NCI-H526 treated with DMSO at 0.1 percent for 48 hours (cell line): ENCODE measurements around the gene EID3.
"Not testable (repeated sequence)": the region's sequence is repeated elsewhere in the genome, so short reads cannot be mapped to it uniquely, and the experiment has no call there.

Experiments used
- DNase-seq: peaks from one replicate; lab custom pipeline; 2025; lab: John Stamatoyannopoulos, UW

The EID3 gene

DNA sequence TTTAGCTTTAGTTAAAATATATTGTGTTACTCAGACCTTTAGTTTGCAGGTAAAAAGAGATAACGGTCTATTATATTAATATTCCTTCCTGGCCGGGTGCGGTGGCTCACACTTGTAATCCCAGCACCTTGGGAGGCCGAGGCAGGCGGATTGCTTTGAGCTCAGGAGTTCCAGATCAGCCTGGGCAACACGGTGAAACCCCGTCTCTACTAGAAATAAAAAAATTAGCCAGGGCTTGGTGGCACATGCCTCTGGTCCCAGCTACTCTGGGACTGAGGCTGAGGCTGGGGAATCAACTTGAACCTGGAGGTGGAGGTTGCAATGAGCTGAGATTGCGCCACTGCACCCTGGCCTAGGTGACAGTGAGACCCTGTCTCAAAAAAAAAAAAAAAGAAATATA lies 13.2 kb upstream of the EID3 start:
- DNase-seq: no peak

DNA sequence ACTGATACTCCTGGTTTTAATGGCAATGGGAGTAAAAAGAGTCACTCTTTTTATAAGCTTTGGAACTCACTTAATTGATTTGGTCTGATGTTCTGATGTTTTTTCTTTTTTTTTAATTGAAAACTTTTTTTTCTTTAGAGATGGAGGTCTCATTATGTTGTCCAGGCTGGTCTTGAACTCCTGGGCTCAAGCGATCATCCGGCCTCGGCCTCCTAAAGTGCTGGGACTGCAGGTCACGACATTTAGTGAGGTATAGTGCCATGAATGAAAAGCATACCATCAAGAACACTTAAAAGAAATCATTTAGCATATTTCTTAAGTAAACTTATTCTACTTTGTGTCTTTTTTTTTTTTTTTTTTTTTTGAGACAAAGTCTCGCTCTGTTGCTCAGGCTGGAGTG lies 12.7 kb upstream of the EID3 start:
- no peak for DNase-seq

DNA sequence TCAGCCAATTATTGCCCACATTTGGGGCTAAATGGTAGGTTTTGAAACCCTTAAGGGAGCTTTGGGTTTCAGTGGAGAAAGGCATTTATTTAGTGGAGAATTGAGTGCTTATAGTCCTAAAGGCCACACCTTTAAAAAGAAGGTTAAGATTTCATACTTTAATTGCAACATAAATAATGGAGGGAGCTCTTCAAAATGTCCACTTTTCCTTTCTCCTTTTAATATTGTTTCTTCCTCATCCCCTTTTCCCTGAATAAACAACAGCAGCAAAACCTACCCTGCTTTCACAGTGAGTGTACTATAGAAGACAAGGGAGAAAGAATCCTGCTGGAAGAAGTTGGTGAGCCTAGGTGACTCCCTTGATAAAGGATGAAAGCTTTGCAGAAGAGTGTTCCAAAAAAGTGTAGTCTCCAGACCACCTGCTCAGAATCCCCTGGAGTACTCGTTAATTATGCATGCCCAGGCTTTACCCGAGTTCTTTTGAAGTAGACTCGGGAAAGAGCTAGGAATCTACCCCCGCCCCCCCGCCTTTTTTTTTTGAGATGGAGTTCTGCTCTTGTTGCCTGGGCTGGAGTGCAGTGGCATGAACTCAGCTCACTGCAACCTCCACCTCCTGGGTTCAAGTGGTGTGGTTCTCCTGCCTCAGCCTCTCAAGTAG lies 11.5 kb upstream of the EID3 start:
- DNase-seq: no peak

DNA sequence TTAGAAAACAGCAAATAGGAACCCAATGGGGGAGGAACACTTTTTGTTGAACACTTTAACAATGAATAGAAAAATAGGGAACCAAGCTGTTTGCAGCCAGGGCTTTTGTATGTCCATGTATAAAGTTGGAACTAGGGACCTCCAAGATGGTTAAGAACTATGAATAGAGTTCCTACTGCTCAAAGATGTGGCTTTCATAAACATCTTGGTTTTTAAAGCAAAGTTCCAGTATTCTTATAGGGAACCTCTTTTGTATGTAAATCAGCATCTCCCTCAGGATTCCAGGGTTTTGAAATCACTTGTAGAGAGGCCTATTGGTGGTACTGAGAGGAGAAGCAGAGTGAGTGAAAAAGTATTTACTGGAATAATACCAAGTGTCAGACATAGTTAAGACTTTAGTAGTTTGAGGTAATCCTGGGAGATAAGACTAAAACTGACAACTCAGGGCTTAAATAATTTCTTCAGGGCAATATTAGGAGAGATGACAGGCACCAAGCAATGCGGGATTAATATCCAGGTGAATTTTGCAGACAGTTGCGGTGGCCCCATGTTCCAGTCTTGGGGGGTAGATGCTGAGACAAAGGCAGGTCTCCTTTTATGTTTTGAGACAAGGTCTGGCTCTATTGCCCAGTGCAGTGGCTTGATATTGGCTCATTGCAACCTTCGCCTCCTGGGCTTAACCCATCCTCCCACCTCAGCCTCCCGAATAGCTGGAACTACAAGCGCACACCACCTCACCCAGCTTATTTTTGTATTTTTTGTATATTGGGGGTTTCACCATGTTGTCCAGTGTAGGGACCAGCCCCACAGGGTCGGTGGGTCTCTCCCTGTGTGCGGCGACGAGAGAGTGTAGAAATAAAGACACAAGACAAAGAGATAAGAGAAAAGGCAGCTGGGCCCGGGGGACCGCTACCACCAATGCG lies 10.4 kb upstream of the EID3 start:
- DNase-seq: no peak

DNA sequence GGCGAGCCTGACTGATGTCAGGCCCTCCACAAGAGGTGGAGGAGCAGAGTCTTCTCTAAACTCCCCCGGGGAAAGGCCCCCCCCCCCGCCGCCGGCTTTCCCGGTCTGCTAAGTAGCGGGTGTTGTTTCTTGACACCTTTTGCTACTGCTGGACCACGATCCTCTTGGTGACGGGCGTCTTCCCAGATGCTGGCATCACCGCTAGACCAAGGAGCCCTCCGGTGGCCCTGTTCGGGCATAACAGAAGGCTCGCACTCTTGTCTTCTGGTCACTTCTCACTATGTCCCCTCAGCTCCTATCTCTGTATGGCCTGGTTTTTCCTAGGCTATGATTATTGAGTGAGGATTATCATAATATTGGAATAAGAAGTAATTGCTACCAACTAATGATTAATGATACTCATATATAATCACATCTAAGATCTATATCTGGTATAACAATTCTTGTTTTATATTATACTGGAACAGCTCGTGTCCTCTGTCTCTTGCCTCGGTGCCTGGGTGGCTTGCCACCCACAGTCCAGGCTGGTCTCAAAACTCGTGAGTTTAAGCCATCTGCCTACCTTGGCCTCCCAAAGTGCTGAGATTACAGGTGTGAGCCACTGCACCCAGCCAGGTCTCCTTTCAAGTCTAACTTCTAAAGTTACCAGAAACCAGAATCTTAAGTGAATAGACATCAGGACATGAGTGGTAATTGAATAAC lies 9.2 kb upstream of the EID3 start:
- not testable (repeated sequence) for DNase-seq

DNA sequence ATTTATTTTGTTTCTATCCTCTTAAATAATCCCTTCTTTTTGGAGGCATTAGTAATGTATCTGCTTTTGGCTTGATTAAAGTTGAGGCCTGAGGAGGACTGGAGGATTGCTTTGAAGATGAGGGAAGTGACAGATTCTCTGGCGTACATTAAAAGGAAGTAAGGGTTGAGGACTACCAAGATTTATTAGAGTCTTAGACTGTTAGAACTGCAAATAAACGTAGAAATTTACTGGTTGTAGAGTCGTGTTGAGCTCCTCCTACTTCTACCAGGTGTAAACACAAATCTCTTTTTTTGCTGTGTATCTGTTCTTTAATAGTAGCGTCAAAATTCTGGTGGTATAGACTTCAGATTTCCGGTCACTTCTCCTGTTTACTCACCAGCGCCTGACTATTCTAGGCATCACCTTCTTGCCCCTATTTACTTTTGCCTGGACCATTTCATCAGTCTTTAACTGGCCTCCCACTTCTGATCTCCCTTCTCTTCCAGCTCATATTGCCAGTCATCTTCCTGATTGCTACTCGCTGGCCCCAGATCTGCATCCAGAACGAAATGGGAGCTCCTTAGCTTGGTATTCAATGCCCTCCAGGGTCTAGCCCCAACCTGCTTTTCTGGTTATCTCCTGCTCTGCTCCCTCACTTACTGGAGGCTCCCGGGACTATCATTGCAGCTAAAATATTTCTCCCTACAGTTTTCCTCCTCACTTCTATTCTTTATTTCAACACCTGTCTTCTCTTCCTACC lies 8.4 kb upstream of the EID3 start:
- DNase-seq: no peak

DNA sequence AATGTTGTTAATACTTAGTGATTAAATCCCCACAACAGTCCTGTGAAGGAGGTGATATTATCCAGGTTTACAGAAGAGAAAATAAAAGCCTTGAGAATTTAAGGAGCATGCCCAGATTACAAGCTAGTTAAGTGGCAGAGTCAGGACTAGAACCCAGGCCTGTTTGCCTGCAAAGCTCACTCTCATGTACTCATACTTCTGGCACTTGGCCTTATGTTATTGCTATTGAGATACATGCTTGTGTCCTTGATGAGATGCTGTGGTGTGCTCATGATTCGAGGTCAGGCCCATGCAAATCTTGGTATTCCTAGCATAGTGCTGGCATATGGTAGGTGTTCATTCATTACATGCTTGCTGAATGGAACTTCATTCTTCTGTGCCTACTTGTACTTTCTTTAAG lies 7.6 kb upstream of the EID3 start:
- no peak for DNase-seq

DNA sequence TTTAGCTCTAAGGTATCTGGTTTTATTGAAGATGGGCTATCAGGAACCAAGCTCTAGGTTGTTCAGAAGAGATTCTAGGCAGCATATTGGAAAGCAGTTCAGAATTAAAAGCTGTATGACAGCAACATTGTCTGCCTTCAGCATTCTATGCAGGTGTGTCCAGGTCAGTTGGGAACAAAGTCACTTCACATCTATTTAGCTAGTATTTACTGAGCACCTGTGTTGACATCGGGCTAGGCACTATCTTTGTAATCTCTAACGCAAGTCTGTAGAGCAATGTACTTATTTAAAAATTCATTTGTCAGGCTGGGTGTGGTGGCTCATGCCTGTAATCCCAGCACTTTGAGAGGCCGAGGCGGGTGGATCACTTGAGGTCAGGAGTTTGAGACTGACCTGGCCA lies 6.8 kb upstream of the EID3 start:
- no peak for DNase-seq

DNA sequence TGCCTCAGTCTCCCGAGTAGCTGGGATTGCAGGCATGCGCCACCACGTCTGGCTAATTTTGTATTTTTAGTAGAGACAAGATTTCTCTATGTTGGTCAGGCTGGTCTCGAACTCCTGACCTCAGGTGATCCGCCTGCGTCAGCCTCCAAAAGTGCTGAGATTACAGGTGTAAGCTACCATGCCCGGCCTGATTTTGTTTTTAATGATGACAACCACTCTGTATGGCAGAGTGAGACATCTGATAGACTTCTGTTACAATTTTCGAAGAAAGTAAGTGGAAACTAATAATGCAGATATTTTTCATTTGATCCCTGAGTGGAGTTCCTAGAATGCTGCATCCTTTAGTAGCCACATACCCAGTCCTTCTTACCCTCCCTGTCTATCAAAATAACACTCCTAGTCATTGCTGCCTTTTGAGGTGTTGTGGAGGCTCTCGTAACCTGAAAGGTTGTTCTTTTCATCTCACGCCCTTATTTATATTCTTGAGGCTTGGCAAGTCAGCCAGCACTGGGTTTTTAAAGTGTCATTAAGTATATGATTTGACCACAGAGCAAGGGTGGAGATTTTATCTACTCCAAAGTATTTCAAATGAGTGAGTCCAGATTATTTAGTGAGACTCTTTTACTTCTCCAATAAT lies 5.9 kb upstream of the EID3 start:
- DNase-seq: no peak

DNA sequence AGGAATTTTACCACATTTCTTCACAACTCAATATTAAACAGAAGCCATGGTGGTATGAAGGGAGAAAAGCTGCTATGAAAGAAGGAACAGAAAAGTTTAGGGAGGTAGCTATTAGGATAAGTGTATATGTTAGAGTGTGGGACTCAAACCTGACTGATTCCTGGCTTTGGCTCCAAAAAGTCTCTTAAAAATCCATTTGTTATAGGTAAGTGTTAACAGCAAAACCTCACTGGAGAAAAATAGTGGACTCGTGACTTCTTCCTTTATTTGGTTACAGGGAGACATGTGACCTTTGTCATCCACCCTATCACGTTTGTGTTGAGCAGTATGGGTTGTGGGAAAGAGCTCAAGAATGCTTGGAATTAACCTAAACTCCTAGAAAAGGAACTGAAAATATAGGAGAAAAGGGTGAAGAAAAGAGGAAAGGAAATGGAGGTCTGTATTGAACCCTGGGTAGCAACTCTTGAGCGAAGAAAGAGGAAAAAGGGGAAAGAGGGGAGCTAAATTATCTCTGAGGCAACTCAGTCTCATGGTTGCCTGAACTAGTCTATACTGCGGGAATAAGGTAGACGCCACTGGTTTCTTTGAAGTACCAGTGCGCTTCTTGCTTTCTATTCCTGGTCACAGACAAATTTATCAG lies 3.6 kb upstream of the EID3 start:
- DNase-seq: no peak

DNA sequence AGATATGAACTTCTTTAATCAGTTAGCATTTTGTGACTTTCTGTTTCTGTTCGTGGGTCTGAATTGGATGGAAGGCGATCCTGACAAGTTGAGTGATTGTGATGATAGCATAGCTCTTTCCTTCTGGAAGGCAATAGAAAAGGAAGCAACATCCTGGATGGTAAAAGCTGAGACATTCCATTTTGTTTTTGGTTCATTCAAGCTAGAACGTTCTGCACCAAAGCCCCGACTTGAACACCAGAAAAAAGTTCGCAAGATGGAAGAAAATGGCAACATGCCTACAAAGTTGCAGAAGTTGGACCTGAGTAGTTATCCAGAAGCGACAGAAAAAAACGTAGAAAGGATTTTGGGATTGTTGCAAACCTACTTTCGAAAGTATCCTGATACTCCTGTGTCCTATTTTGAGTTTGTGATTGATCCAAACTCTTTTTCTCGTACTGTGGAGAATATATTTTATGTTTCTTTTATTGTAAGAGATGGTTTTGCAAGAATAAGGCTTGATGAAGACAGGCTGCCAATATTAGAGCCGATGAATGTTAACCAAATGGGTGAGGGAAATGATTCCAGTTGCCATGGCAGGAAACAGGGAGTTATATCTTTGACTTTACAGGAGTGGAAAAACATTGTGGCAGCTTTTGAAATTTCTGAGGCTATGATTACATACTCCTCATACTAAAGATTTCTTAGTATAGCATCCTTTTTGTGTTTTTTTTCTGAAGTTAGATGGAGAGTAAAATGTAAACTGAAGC lies 896 bp downstream of the EID3 start:
- no peak for DNase-seq

DNA sequence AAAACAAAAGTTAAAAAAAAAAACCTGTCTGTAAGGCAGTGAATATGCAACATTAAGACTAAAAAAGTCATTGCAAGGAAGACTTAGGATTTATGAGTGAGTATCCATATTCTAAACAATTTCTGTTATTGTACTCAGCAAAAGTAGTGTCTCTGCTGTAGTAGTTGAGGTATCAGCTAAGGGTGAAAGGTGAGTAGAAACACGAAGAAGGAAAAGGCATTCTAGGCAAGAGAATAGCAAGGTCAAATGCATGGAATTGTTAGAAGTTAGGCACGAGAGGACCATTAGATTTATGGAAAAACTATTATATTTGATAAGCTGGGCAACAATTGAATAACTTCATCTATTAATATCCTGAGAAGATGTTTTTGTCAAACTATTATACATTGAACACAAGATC lies 1.8 kb downstream of the EID3 start:
- DNase-seq: no peak

DNA sequence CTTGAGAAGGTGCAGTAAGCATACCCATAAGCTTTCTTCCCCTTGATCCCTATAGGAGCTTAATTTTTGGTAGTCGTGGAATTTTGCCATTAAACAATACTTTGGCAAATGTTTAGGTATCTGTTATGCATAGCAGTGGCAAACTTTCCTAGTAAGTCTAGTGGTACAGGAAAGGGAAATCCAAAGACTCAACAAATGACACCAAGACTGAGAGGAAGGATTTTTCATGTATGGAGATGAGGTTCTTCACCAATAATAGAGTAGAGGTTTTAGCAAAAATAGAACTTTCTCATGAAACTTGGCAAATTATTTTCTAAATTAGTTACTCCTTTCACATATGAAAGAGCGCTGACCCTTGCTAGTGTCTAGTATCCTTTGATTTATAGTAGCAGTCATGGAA lies 2.8 kb downstream of the EID3 start:
- DNase-seq: no peak

DNA sequence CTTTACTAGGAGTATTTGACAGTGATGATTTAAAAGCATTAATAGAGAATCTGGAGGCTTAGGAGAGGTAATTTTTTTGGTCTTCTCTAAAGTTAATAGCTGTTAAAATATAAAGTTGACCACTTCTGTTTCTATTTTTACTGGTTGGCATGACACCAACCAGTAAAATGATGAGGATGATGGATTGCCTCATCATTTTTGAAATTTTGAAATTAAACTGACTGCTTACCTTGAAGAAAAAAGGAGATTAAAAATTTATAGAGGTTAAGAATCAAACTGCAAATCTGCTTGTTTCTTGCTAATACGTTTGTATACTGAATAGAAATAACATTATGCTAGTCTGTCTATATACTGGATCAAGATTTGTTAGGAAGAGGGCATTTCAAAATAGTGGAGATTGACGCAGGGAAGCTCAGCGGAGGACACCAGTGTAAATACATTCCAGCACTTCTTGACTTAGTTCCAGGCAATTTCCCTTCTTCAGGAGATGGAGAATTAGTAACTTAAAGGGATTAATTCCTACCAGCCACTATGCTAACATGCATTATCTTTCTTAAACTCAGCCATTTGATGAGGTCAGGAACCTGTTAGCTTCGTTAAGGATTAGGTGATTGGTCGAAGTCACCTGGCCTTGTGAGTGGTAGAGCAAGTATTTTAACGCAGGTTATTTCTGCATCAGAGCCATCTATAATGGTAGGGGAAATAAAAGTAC lies 3.6 kb downstream of the EID3 start:
- DNase-seq: no peak

DNA sequence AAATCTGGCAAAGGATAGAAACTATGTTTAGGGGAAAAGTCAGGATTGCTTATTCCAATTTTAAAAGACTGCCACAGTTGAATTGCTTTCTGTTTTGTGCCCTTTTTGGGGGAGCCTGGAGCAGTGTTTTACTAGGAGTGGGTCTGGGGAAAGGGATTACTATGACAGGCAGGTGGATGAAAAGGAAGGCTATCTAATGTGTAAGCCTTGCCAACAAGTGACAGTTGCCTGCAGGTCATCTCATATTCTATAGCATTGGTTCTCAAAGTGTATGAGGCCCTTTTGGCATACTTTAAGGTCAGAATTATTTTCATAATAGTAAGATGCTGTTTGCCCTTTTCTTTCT lies 4.1 kb downstream of the EID3 start:
- no peak for DNase-seq

DNA sequence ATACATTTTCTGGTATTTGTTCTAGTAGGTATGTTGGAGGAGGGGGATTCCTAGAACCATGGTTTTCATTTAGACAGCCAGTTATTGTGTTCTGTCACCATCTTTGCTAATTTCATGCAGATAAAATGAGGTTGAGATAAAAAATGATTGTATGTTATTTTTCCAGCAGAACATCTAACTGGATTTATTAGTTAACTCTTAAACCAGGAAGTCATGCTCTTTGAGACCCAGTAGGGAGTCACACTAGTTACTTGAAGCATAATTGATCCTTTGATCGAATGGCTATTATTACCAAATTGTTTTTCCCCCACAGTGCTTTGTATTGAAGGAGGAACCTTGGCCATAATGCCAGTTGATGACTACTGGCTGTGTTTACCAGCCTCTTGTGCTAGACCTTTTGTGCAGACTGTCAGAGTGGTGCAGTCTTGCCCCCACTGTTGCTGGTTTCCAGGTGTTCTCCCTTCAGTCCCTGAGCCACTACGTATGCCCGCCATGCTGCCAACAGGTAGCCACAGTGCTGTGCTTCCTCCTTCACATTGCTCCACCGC lies 6.0 kb downstream of the EID3 start:
- no peak for DNase-seq

DNA sequence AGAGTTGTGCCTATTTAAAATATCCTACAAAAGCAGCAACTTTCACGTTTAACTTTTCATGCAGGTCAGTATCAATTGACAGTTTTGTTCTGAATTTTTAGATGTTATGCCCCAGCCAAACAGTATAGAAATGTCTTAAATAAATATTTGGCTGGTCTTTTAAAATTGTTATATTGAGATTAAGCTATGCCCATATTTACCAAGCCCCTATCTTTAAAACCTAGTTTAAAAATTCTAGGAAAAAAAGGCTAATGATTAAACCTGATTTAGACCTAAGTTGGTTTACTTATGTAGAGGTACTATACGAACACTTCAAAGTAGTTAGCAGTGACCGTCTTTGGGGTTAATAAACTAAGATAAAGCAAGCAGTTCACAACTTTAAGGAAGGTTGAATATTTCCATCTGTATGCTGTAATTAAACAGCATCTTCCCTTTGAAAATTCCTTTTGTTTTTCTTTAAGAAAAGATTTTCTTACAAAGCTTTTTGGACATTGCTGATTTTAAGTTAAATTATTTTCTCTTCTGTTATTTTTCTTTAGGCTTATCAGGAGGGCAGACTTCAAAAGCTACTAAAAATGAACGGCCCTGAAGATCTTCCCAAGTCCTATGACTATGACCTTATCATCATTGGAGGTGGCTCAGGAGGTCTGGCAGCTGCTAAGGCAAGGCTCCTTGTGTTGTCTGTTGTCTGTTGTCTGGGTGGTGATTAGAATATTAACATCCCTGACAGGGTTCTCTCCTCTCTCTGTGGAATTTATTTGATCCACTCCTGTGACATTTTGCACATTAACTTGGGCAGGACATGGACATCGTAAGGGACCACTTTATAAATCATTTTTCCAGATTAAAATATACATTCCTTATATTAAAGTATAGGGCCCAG lies 7.5 kb downstream of the EID3 start:
- no peak for DNase-seq

DNA sequence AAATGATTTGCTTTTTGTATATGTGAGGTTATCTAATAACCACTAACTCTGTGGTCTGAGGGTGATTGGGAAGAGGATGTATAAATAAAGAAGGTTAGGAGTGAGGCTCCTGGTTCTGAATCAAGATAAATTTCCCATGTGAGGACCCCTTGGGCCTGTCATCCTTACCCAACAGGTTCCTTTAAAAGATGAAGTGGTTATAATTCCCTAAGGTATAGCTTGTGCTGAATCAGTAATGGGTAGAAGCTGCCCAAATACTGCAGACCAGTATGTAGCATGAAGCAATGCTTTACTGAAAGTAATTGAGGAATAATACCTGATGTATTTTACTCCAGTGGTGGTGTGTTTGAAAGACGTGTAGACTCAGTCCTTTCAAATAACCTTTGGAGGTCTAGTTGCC lies 8.7 kb downstream of the EID3 start:
- DNase-seq: no peak

DNA sequence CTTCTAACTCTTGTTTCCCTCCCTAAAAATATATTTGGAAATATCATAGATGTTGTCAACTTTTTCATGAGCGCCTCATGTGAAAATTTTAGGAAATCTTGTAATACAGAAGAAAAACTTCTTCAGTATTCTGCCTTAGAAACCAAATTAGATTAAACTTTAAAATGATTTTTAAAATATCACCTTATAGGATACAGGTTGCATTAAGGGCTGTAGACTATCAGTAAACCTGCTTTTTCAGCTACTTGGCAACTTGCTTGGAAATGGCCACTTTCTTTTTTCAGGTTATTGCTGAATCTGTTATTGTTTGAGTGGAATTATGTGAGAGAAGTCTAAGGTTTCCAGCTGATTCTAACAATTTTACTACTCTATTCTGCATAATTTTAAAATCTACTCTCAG lies 9.1 kb downstream of the EID3 start:
- DNase-seq: no peak
